SU-DHL-6 (cell line): ENCODE data around the gene TMEM176B.

Source experiments
- EZH2phosphoT487 ChIP-seq: fragments of 200-600 bp; sonication (generic), shearing (Covaris generic); conservative IDR thresholded peaks from 2 replicates; pipeline ENCODE4 v1.6.1; 2018; ENCODE audit warnings: mild to moderate bottlenecking, antibody characterized with exemption, low read length, moderate library complexity, mixed read lengths
- TF ChIP-seq, protein P1 (sequence below): fragments of 200-600 bp; sonication (generic); IDR thresholded peaks from one replicate; pipeline ENCODE4 v1.5.1; 2017; ENCODE audit warnings: antibody characterized with exemption, mild to moderate bottlenecking, low read length, moderate library complexity; ENCODE audit not compliant: insufficient read depth, poor library complexity, severe bottlenecking

DNA sequence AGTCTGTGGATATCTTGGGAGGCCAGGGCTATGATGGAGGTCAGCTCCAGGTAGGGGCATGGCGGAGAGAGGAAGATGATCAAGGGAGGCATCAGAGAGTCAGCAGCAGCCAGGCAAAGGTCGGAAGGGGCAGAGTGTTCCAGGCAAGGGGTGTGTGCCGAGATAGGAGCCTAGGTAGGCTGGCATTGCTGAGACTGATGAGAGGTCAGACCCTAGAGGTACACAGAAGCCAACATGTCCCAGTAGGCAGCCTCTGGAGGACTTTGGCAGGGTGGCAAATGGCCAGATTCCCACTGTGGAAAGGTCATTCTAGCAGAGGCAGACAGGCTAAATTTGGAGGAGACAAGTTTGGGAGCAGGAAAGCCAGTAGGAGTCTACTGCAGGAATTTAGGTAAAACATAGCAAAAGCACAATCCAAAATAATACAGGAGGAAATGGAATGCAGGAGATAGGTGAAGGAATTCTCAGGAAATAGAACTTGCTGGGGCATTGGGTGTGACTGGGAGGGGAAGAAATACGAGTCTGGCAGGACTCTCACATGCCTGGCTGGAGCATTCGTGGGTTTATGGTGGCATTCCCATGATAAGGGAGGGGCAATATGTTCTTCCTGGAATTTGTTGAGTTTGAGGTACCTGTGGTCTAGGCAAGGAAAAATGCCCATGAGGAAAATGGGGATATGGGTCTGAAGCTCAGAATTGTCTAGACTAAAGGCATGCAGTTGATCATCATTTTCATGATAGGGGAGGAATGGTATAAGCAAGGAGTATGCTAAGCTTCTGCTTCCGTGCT is 26.1 kb upstream of the TMEM176B start:
- TF ChIP-seq, protein P1, sequence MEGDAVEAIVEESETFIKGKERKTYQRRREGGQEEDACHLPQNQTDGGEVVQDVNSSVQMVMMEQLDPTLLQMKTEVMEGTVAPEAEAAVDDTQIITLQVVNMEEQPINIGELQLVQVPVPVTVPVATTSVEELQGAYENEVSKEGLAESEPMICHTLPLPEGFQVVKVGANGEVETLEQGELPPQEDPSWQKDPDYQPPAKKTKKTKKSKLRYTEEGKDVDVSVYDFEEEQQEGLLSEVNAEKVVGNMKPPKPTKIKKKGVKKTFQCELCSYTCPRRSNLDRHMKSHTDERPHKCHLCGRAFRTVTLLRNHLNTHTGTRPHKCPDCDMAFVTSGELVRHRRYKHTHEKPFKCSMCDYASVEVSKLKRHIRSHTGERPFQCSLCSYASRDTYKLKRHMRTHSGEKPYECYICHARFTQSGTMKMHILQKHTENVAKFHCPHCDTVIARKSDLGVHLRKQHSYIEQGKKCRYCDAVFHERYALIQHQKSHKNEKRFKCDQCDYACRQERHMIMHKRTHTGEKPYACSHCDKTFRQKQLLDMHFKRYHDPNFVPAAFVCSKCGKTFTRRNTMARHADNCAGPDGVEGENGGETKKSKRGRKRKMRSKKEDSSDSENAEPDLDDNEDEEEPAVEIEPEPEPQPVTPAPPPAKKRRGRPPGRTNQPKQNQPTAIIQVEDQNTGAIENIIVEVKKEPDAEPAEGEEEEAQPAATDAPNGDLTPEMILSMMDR = no peak
- no peak for TF ChIP-seq EZH2phosphoT487
